Mononuclear cell (primary cell): ENCODE data around the gene ADAM10. TPM values are rescaled to one million over a fixed set of nuclear protein-coding genes. Genes with fewer than 3 reads are reported as not detected.
"Not testable (repeated sequence)": the region's sequence is repeated elsewhere in the genome, so short reads cannot be mapped to it uniquely, and the experiment has no call there.

ENCODE experiments used
- H3K27me3 ChIP-seq: 2 replicates; pipeline ENCODE4 v1.6.0; 2011; ENCODE audit warnings: low read length, control low read depth; ENCODE audit not compliant: insufficient read depth
- H3K4me1 ChIP-seq: 2 replicates; pipeline ENCODE4 v1.5.1; 2011; ENCODE audit warnings: mild to moderate bottlenecking, low read length, control low read depth; ENCODE audit not compliant: insufficient read depth
- H3K4me3 ChIP-seq: 2 replicates; pipeline ENCODE4 v1.5.1; 2011; ENCODE audit warnings: mild to moderate bottlenecking, low read length, moderate library complexity
- H3K9me3 ChIP-seq: 2 replicates; pipeline ENCODE4 v1.5.1; 2011; ENCODE audit warnings: low read depth, mild to moderate bottlenecking, control low read depth, low read length
- total RNA-seq: library from RNA; depleted of rRNA; stranded (reverse); fragments of >200 nt; gene quantifications from one replicate; pipeline ENCODE4 v1.2.3, GENCODE V29; 2012

ADAM10 gene
- total RNA-seq, 1 donor = 97.6 TPM

- Histone ChIP-seq H3K4me3 (no peak overlapping the region), H3K4me1 (peaks cover 5% of the 10 kb centered on the region), H3K9me3 (no peaks in the 10 kb centered on the region), H3K27me3 (no peaks in the 10 kb centered on the region)
Observed at GRCh38 chr15:58604455-58604923, 145.0 kb downstream of the ADAM10 start.

- H3K4me3 ChIP-seq, H3K27me3 ChIP-seq, H3K9me3 ChIP-seq, H3K4me1 ChIP-seq: not testable (repeated sequence)
Observed at GRCh38 chr15:58603927-58604326, 145.6 kb downstream of the ADAM10 start.

- no peak overlapping the region for H3K4me3 ChIP-seq
- peaks cover 5% of the 10 kb centered on the region for H3K4me1 ChIP-seq
- no peaks in the 10 kb centered on the region for H3K9me3 ChIP-seq
- no peaks in the 10 kb centered on the region for H3K27me3 ChIP-seq
Observed at GRCh38 chr15:58602823-58603222, 146.7 kb downstream of the ADAM10 start.

- Histone ChIP-seq H3K4me3 (no peak overlapping the region), H3K27me3 (no peaks in the 10 kb centered on the region), H3K4me1 (peaks cover 5% of the 10 kb centered on the region), H3K9me3 (no peaks in the 10 kb centered on the region)
Observed at GRCh38 chr15:58598829-58599210, 150.7 kb downstream of the ADAM10 start.

- peaks cover 5% of the 10 kb centered on the region for H3K4me1 ChIP-seq
- no peak overlapping the region for H3K4me3 ChIP-seq
- H3K27me3 ChIP-seq = no peaks in the 10 kb centered on the region
- H3K9me3 ChIP-seq = no peaks in the 10 kb centered on the region
Observed at GRCh38 chr15:58597943-58598828, 151.3 kb downstream of the ADAM10 start.

GRCh38 chr15:58595516-58596263, 153.8 kb downstream of the ADAM10 start:
- H3K4me1 ChIP-seq = peaks cover 5% of the 10 kb centered on the region
- H3K9me3 ChIP-seq = no peaks in the 10 kb centered on the region
- no peak overlapping the region for H3K4me3 ChIP-seq
- H3K27me3 ChIP-seq = no peaks in the 10 kb centered on the region

GRCh38 chr15:58594898-58595297, 154.6 kb downstream of the ADAM10 start:
- H3K4me3 ChIP-seq = no peak overlapping the region
- H3K4me1 ChIP-seq = peaks cover 5% of the 10 kb centered on the region
- H3K9me3 ChIP-seq = no peaks in the 10 kb centered on the region
- H3K27me3 ChIP-seq = no peaks in the 10 kb centered on the region

GRCh38 chr15:58593870-58594269, 155.6 kb downstream of the ADAM10 start:
- H3K27me3 ChIP-seq = no peaks in the 10 kb centered on the region
- H3K9me3 ChIP-seq = no peaks in the 10 kb centered on the region
- no peak overlapping the region for H3K4me3 ChIP-seq
- H3K4me1 ChIP-seq = peaks cover 5% of the 10 kb centered on the region

GRCh38 chr15:58590926-58591325, 158.6 kb downstream of the ADAM10 start:
- Histone ChIP-seq H3K4me3 (no peak overlapping the region), H3K27me3 (no peaks in the 10 kb centered on the region), H3K4me1 (peaks cover 5% of the 10 kb centered on the region), H3K9me3 (no peaks in the 10 kb centered on the region)

- no peaks in the 10 kb centered on the region for H3K27me3 ChIP-seq
- no peaks in the 10 kb centered on the region for H3K9me3 ChIP-seq
- peaks cover 10% of the 10 kb centered on the region for H3K4me1 ChIP-seq
- no peak overlapping the region for H3K4me3 ChIP-seq
Observed at GRCh38 chr15:58590236-58590635, 159.3 kb downstream of the ADAM10 start.

GRCh38 chr15:58589047-58589446, 160.5 kb downstream of the ADAM10 start:
- H3K4me3 ChIP-seq = no peak overlapping the region
- H3K4me1 ChIP-seq = peaks cover 8% of the 10 kb centered on the region
- no peaks in the 10 kb centered on the region for H3K27me3 ChIP-seq
- no peaks in the 10 kb centered on the region for H3K9me3 ChIP-seq

GRCh38 chr15:58588096-58588495, 161.4 kb downstream of the ADAM10 start:
- Histone ChIP-seq H3K9me3 (no peaks in the 10 kb centered on the region), H3K4me1 (peaks cover 7% of the 10 kb centered on the region)

GRCh38 chr15:58587486-58587885, 162.0 kb downstream of the ADAM10 start:
- H3K27me3 ChIP-seq = no peaks in the 10 kb centered on the region
- H3K4me1 ChIP-seq = peaks cover 7% of the 10 kb centered on the region
- no peaks in the 10 kb centered on the region for H3K9me3 ChIP-seq
- H3K4me3 ChIP-seq = no peak overlapping the region

More at GRCh38 chr15:58588096-58588495, 161.4 kb downstream of the ADAM10 start:
- H3K27me3 ChIP-seq = no peaks in the 10 kb centered on the region
- no peak overlapping the region for H3K4me3 ChIP-seq

GRCh38 chr15:58585693-58586443, 163.6 kb downstream of the ADAM10 start:
- Histone ChIP-seq H3K4me1 (peaks cover 7% of the 10 kb centered on the region), H3K9me3 (no peaks in the 10 kb centered on the region), H3K27me3 (no peaks in the 10 kb centered on the region), H3K4me3 (no peak overlapping the region)
